ENCODE data around the gene RNH1. TPM values are rescaled to one million over a fixed set of nuclear protein-coding genes. Genes with fewer than 3 reads are reported as not detected.

RNH1 gene
- total RNA-seq, 1 experiment from 2014 or later = 59.4 TPM

DNA sequence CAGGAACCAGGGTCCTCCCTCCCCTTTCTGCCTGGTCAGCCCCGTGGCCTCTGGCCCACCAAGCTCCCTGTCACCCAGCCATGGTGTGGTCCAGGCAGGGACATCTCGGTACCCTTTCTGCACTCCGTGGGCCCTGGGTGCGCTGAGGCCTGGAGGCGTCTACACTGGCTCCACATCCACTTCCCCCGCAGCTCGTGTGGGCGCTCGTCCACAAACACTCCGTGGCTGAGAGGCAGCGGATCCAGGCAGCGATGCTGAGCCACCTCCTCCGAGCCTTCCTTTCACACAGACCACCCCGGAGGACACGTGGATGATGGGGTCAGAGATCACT, 16.1 kb downstream of the RNH1 start:
- Histone ChIP-seq H3K27me3 (ENCODE audit: low read length) (no peaks in the 10 kb centered on the region), H4K20me1 (ENCODE audit: insufficient read depth, low read depth, low read length) (no peaks in the 10 kb centered on the region), H3K36me3 (ENCODE audit: insufficient read depth, low read length) (no peaks in the 10 kb centered on the region), H3K9me2 (replicated peaks; ENCODE audit: insufficient read depth, low read length) (no peaks in the 10 kb centered on the region), H2AFZ (ENCODE audit: low read length) (no peak overlapping the region), H3K4me1 (ENCODE audit: low read length) (no peaks in the 10 kb centered on the region), H3K27ac (ENCODE audit: low read length) (no peak overlapping the region), H3K4me2 (ENCODE audit: low read depth, low read length, poor library complexity, severe bottlenecking) (no peak overlapping the region), H3K79me2 (ENCODE audit: low read length) (no peaks in the 10 kb centered on the region), H3K9ac (ENCODE audit: low read length) (no peak overlapping the region), H3K4me3 (ENCODE audit: low read length) (no peak overlapping the region), H3K9me3 (ENCODE audit: low read length) (no peaks in the 10 kb centered on the region)
- no peak for DNase-seq

DNA sequence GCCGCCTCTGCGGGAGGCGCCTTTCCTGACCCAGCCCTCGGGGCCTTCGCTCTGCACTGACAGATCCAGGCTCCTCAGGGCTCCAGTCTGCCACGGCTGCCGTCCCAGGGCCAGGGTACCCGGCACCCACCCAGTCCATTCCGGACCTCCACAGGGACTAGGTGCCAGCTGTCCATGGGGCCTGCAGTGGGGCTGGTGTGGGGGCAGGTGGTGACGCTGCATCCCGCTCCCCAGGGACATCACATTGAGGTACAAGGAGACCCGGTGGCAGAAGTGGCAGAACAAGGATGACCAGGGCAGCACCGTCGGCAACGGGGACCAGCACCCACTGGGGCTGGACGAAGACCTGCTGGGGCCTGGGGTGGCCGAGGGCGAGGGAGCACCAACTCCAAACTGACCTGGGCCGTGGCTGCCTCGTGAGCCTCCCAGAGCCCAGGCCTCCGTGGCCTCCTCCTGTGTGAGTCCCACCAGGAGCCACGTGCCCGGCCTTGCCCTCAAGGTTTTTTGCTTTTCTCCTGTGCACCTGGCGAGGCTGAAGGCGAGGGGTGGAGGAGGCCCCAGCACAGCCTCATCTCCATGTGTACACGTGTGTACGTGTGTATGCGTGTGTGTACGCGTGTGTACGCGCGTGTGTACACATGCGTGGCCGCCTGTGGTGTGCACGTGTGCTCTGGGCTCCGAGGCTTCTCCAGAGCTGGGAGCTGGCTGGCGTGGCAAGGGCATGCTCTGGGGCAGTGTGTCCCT, 16.7 kb downstream of the RNH1 start:
- no peak overlapping the region for H3K4me2 ChIP-seq (ENCODE audit: low read depth, low read length, poor library complexity, severe bottlenecking)
- no peak overlapping the region for H3K9ac ChIP-seq (ENCODE audit: low read length)
- H2AFZ ChIP-seq (ENCODE audit: low read length) = no peak overlapping the region
- H3K9me2 ChIP-seq (replicated peaks; ENCODE audit: insufficient read depth, low read length) = no peaks in the 10 kb centered on the region
- no peaks in the 10 kb centered on the region for H3K36me3 ChIP-seq (ENCODE audit: insufficient read depth, low read length)
- no peak for DNase-seq
- H3K79me2 ChIP-seq (ENCODE audit: low read length) = no peaks in the 10 kb centered on the region
- H3K9me3 ChIP-seq (ENCODE audit: low read length) = no peaks in the 10 kb centered on the region
- H4K20me1 ChIP-seq (ENCODE audit: insufficient read depth, low read depth, low read length) = no peaks in the 10 kb centered on the region
- no peaks in the 10 kb centered on the region for H3K4me1 ChIP-seq (ENCODE audit: low read length)
- no peaks in the 10 kb centered on the region for H3K27me3 ChIP-seq (ENCODE audit: low read length)
- H3K27ac ChIP-seq (ENCODE audit: low read length) = no peak overlapping the region
- no peak overlapping the region for H3K4me3 ChIP-seq (ENCODE audit: low read length)

DNA sequence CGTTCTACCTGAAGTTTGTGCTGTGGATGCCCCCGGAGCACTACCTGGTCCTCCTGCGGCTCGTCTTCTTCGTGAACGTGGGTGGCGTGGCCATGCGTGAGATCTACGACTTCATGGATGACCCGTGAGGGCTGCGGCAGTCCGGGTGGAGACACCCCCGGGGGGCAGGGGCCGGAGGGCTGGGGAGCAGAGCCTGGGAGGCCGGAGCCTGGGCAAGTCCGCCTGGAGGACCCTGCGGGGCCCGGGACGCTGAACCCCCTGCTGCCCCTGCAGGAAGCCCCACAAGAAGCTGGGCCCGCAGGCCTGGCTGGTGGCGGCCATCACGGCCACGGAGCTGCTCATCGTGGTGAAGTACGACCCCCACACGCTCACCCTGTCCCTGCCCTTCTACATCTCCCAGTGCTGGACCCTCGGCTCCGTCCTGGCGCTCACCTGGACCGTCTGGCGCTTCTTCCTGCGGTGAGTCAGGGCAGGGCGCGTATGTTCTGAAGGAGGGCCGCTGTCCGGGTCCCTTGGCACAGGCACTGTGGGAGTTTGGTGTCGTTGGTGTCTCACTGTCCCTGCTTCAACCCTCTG, 17.3 kb downstream of the RNH1 start:
- Histone ChIP-seq H3K4me2 (ENCODE audit: low read depth, low read length, poor library complexity, severe bottlenecking) (no peak overlapping the region), H3K36me3 (ENCODE audit: insufficient read depth, low read length) (no peaks in the 10 kb centered on the region), H4K20me1 (ENCODE audit: insufficient read depth, low read depth, low read length) (no peaks in the 10 kb centered on the region), H3K27ac (ENCODE audit: low read length) (no peak overlapping the region), H3K4me3 (ENCODE audit: low read length) (no peak overlapping the region), H3K9me3 (ENCODE audit: low read length) (no peaks in the 10 kb centered on the region), H2AFZ (ENCODE audit: low read length) (no peak overlapping the region), H3K4me1 (ENCODE audit: low read length) (no peaks in the 10 kb centered on the region), H3K9me2 (replicated peaks; ENCODE audit: insufficient read depth, low read length) (no peaks in the 10 kb centered on the region), H3K9ac (ENCODE audit: low read length) (no peak overlapping the region), H3K27me3 (ENCODE audit: low read length) (no peaks in the 10 kb centered on the region), H3K79me2 (ENCODE audit: low read length) (no peaks in the 10 kb centered on the region)
- DNase-seq = no peak

DNA sequence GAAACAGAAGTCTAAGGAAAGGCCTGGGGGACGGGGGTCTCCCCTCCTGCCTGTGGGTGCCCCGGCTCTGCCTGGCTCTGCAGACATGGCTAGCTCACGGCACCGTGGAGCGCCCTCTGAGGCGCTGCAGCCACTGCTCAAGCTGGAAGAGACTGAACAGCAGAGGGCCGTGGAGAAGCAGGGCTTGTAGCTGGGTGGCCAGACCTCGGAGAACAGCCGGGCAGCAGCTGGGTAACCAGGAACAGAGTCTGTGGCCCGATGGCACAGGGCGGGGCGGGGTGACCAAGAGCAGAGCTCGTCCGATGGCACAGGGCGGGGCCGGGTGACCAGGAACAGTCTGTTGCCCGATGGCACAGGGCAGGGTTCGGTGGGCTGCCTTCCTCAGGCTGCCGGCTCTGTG, 18.1 kb downstream of the RNH1 start:
- H3K36me3 ChIP-seq (ENCODE audit: insufficient read depth, low read length) = no peaks in the 10 kb centered on the region
- no peaks in the 10 kb centered on the region for H3K4me1 ChIP-seq (ENCODE audit: low read length)
- H3K4me3 ChIP-seq (ENCODE audit: low read length) = no peak overlapping the region
- H3K9ac ChIP-seq (ENCODE audit: low read length) = no peak overlapping the region
- DNase-seq = no peak
- no peaks in the 10 kb centered on the region for H3K9me2 ChIP-seq (replicated peaks; ENCODE audit: insufficient read depth, low read length)
- no peak overlapping the region for H3K27ac ChIP-seq (ENCODE audit: low read length)
- H2AFZ ChIP-seq (ENCODE audit: low read length) = no peak overlapping the region
- H3K79me2 ChIP-seq (ENCODE audit: low read length) = no peaks in the 10 kb centered on the region
- no peaks in the 10 kb centered on the region for H4K20me1 ChIP-seq (ENCODE audit: insufficient read depth, low read depth, low read length)
- no peaks in the 10 kb centered on the region for H3K27me3 ChIP-seq (ENCODE audit: low read length)
- no peaks in the 10 kb centered on the region for H3K9me3 ChIP-seq (ENCODE audit: low read length)
- no peak overlapping the region for H3K4me2 ChIP-seq (ENCODE audit: low read depth, low read length, poor library complexity, severe bottlenecking)

DNA sequence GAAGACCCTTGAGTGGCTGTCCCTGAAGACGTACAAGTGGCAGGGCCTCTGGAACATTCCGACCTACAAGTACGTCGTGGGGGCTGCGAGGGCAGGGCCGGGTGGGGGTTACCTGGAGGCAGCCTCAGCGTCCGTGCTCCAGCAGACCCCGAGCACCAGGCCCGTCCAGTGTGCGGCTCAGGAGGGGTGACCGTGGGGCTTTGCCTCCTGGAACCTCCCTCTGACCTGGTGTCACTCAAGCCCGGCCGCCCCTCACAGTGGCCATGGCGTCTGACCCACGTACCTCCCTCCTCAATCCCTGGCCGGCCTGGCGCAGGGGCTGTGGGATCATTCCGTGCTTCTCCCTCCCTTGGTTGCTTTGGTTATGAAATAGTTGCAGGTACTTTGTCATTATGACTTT, 18.5 kb downstream of the RNH1 start:
- Histone ChIP-seq H3K9me3 (ENCODE audit: low read length) (no peaks in the 10 kb centered on the region), H4K20me1 (ENCODE audit: insufficient read depth, low read depth, low read length) (no peaks in the 10 kb centered on the region), H3K27ac (ENCODE audit: low read length) (no peak overlapping the region), H3K9me2 (replicated peaks; ENCODE audit: insufficient read depth, low read length) (no peaks in the 10 kb centered on the region), H3K9ac (ENCODE audit: low read length) (no peak overlapping the region), H3K36me3 (ENCODE audit: insufficient read depth, low read length) (no peaks in the 10 kb centered on the region), H3K4me2 (ENCODE audit: low read depth, low read length, poor library complexity, severe bottlenecking) (no peak overlapping the region), H3K79me2 (ENCODE audit: low read length) (no peaks in the 10 kb centered on the region), H3K4me1 (ENCODE audit: low read length) (no peaks in the 10 kb centered on the region), H2AFZ (ENCODE audit: low read length) (no peak overlapping the region), H3K4me3 (ENCODE audit: low read length) (no peak overlapping the region), H3K27me3 (ENCODE audit: low read length) (no peaks in the 10 kb centered on the region)
- DNase-seq = no peak

DNA sequence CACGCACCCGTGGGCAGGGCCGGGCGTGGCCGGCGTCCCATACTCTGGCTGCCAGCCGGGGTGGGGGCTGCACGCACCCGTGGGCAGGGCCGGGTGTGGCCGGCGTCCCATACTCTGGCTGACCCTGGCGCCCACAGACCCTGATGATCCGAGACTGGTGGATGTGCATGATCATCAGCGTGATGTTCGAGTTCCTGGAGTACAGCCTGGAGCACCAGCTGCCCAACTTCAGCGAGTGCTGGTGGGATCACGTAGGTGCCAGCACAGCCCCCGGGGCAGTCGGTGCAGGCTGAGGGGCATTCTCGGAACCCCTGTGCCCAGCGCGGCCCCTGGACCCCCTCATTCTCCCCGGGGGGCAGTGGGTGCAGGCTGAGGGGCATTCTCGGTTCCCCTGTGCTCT, 19.0 kb downstream of the RNH1 start:
- no peaks in the 10 kb centered on the region for H3K36me3 ChIP-seq (ENCODE audit: insufficient read depth, low read length)
- H3K9me3 ChIP-seq (ENCODE audit: low read length) = no peaks in the 10 kb centered on the region
- H3K4me1 ChIP-seq (ENCODE audit: low read length) = no peaks in the 10 kb centered on the region
- H3K27me3 ChIP-seq (ENCODE audit: low read length) = no peaks in the 10 kb centered on the region
- no peak overlapping the region for H2AFZ ChIP-seq (ENCODE audit: low read length)
- H3K4me3 ChIP-seq (ENCODE audit: low read length) = no peak overlapping the region
- H3K9me2 ChIP-seq (replicated peaks; ENCODE audit: insufficient read depth, low read length) = no peaks in the 10 kb centered on the region
- H3K27ac ChIP-seq (ENCODE audit: low read length) = no peak overlapping the region
- H4K20me1 ChIP-seq (ENCODE audit: insufficient read depth, low read depth, low read length) = no peaks in the 10 kb centered on the region
- H3K79me2 ChIP-seq (ENCODE audit: low read length) = no peaks in the 10 kb centered on the region
- no peak for DNase-seq
- no peak overlapping the region for H3K4me2 ChIP-seq (ENCODE audit: low read depth, low read length, poor library complexity, severe bottlenecking)
- H3K9ac ChIP-seq (ENCODE audit: low read length) = no peak overlapping the region

DNA sequence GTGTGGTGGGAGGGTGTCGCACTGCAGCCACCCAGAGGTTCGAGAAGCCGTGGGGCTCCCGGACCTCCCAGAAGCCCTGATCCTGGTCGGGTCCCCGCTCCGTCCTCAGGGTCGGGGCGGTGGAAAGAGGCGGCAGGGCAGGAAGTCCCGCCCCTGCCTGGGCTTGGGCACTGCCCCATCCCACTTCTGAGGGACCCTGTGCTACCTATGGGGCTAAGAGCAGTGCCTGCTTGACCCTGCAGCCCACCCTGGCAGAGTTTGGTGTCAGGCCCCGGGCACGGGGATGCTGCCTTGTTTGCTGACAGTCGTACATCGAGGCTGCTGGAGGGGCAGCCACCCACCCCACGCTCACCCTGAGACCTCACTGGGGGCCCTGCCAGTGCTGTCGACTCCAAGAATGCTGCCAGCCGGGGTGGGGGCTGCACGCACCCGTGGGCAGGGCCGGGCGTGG, 19.4 kb downstream of the RNH1 start:
- Histone ChIP-seq H3K4me1 (ENCODE audit: low read length) (no peaks in the 10 kb centered on the region), H2AFZ (ENCODE audit: low read length) (no peak overlapping the region), H3K9me2 (replicated peaks; ENCODE audit: insufficient read depth, low read length) (no peaks in the 10 kb centered on the region), H3K4me2 (ENCODE audit: low read depth, low read length, poor library complexity, severe bottlenecking) (no peak overlapping the region), H4K20me1 (ENCODE audit: insufficient read depth, low read depth, low read length) (no peaks in the 10 kb centered on the region), H3K4me3 (ENCODE audit: low read length) (no peak overlapping the region), H3K9me3 (ENCODE audit: low read length) (no peaks in the 10 kb centered on the region), H3K36me3 (ENCODE audit: insufficient read depth, low read length) (no peaks in the 10 kb centered on the region), H3K27me3 (ENCODE audit: low read length) (no peaks in the 10 kb centered on the region), H3K79me2 (ENCODE audit: low read length) (no peaks in the 10 kb centered on the region), H3K9ac (ENCODE audit: low read length) (no peak overlapping the region), H3K27ac (ENCODE audit: low read length) (no peak overlapping the region)
- DNase-seq = no peak

DNA sequence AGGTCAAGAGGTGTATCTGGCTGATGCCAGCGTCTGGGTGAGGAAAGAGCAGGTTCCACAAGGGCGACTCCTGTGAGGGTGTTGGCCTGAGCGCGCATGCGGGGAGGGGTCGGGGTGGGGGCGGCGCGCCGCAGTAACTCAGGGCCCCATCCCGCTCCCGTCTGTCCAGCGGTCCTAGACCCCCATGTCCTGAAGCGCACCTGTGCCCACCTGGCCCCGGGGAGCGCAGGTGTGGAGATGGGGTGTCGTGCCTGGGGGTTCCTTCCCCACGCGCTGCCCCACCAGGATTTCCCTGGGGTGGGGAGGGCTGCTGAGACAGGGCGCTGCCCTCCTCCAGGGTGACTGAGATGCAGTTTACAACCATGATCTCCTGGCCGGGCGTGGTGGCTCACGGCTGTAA, 20.9 kb downstream of the RNH1 start:
- no peak overlapping the region for H3K9ac ChIP-seq (ENCODE audit: low read length)
- no peaks in the 10 kb centered on the region for H3K79me2 ChIP-seq (ENCODE audit: low read length)
- H3K4me3 ChIP-seq (ENCODE audit: low read length) = no peak overlapping the region
- H3K9me2 ChIP-seq (replicated peaks; ENCODE audit: insufficient read depth, low read length) = no peaks in the 10 kb centered on the region
- H3K27me3 ChIP-seq (ENCODE audit: low read length) = no peaks in the 10 kb centered on the region
- no peaks in the 10 kb centered on the region for H4K20me1 ChIP-seq (ENCODE audit: insufficient read depth, low read depth, low read length)
- no peak overlapping the region for H3K4me2 ChIP-seq (ENCODE audit: low read depth, low read length, poor library complexity, severe bottlenecking)
- no peak overlapping the region for H3K27ac ChIP-seq (ENCODE audit: low read length)
- DNase-seq = no peak
- H3K36me3 ChIP-seq (ENCODE audit: insufficient read depth, low read length) = no peaks in the 10 kb centered on the region
- no peak overlapping the region for H2AFZ ChIP-seq (ENCODE audit: low read length)
- H3K4me1 ChIP-seq (ENCODE audit: low read length) = no peaks in the 10 kb centered on the region
- H3K9me3 ChIP-seq (ENCODE audit: low read length) = no peaks in the 10 kb centered on the region

All from Karpas-422 (cell line).